ENCODE data around the gene DOC2B.
"Not testable (repeated sequence)": the region's sequence is repeated elsewhere in the genome, so short reads cannot be mapped to it uniquely, and the experiment has no call there.

GRCh38 chr17:224576-224975 is 43.1 kb upstream of the DOC2B start:
- TF ChIP-seq EZH2 (IDR thresholded peaks at IDR 0.05; ENCODE audit: low read depth, unreplicated experiment); POLR2AphosphoS5 (IDR thresholded peaks at IDR 0.05; ENCODE audit: low read depth); CTCF (conservative IDR thresholded peaks at IDR 0.05; ENCODE audit: low read depth in 2 of 2); NANOG (IDR thresholded peaks at IDR 0.05; ENCODE audit: borderline replicate concordance): not testable (repeated sequence)

Data from GM23338 (cell line).